GM12873 (cell line): ENCODE data around the gene GPR61.

ENCODE experiments used
- TF ChIP-seq, protein P1 (sequence below): IDR thresholded peaks from 2 replicates; pipeline ENCODE4 v1.5.1; 2012; ENCODE audit warnings: low read depth, mild to moderate bottlenecking, moderate library complexity, low read length, control low read depth; ENCODE audit not compliant: insufficient read depth; ENCODE audit errors: missing control alignments

GPR61 gene

DNA sequence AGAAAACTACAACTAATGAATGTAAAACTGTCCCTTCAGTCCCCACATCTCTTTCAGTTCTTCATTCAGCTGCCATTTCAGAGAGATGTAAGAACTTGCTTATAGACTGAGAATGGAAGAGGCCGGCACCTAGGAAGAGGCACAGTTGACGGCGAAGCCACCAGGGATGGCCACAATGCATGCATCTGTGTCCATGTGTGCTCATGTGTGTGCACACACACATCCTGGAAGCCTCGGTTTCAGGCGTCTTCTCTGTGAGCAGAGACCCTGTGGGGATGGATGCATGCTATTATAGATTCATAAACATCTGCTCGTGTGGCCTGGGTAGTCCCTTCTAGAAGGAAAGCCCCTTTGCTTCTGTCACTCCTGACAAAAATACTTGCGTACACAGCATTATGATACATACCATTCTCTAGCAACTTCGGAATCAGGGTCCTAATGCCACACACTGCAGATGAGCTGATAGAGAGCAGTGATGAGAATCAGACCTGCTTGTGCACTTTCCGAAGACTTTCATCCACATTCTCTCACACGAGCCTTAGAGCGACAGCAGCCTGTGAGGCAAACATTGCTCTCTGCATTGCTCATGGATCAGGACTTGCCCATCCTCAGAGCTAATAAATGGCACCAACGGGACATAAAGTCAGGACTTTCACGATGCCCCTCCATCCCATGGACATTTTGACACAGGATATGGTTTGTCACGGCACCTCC lies 12.4 kb upstream of the GPR61 start:
- TF ChIP-seq, protein P1, sequence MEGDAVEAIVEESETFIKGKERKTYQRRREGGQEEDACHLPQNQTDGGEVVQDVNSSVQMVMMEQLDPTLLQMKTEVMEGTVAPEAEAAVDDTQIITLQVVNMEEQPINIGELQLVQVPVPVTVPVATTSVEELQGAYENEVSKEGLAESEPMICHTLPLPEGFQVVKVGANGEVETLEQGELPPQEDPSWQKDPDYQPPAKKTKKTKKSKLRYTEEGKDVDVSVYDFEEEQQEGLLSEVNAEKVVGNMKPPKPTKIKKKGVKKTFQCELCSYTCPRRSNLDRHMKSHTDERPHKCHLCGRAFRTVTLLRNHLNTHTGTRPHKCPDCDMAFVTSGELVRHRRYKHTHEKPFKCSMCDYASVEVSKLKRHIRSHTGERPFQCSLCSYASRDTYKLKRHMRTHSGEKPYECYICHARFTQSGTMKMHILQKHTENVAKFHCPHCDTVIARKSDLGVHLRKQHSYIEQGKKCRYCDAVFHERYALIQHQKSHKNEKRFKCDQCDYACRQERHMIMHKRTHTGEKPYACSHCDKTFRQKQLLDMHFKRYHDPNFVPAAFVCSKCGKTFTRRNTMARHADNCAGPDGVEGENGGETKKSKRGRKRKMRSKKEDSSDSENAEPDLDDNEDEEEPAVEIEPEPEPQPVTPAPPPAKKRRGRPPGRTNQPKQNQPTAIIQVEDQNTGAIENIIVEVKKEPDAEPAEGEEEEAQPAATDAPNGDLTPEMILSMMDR, result no peak

DNA sequence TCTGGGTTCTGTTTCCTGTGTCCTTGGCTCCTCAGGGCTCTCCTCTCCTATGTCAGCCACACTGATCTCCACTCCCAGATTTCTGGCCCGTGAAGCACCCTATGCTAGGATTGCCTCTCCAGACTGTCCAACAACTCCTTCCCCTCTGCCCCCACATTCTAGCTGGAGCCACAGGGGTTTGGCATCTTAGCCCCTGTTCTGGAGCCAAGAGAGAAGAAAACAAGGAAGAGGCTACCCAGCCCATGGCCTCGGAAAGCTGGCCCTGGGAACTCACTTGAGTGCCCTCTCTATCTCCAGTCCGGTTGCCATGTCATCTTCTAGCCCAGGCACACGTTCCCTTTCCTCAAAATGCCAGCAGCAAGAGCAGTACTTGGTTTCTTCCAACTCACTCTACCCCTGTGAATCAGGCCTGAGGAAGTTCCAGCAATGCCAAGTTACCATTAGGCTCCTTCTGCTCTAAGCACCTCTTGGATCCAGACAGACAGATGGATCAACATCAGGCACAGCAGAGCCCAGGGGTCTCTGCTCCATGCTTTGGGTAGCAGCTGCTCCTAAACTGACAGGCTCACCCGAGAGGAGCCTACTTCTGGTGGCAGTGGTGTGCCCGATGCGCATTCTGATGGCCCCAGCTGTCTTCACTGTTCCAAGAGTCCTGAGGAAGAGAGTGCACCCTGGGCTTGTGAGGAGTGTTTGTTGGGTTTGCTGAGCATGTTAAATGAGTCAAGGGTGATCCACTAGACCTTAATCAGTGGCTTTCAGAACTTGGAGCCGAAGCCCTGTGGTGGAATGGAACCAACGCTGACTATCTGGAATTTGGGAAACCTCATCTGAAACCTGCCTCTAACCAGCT lies 11.6 kb upstream of the GPR61 start:
- TF ChIP-seq, protein P1, result no peak

DNA sequence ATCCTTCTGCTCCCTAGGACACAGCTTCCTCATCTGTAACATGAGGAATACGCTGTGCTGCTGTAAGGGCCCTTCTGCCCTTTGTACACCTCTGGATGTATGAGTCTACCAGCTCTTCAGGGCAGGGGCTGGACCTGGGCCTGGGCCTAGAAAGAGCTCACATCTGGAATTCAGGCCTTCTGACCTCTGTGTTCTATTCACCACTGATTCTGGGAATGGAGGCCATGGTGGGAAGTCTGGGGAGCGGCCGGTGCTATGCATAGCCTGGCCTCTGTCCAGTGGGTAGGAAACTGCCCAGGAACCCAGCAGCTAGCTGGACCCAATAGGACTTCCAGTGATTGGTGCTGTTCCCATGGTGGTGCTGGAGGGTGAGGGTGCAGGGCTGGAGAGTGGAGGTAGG lies 11.0 kb upstream of the GPR61 start:
- TF ChIP-seq, protein P1, result no peak

DNA sequence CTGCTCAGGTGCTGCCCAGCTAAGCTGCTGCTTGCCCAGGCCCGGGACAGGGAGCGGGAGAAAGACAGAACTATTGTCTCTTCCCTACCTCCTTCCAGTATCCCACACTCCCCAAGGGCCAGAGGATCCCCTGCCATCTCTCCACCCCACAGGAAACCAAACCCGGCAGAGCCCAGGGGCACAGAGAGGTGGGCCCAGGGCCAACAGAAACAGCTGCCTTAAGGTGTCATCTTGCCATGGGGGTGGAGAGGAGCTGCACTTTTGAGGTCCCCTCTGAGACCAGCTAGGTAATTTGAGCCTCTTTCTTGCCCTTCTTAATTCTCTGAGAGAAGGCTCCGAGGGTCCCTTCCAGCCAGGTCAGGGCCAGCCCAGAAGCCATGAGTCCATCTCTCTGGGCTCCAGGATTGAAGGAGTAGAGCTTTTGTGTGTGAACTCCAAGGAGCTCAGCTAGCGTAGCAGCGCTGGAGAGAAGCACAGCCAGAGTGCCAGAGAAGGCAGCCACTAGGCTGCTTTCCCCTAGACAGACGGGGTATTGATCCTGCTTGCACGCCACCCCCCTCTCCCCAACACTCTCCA lies 9.7 kb upstream of the GPR61 start:
- TF ChIP-seq, protein P1, result no peak

DNA sequence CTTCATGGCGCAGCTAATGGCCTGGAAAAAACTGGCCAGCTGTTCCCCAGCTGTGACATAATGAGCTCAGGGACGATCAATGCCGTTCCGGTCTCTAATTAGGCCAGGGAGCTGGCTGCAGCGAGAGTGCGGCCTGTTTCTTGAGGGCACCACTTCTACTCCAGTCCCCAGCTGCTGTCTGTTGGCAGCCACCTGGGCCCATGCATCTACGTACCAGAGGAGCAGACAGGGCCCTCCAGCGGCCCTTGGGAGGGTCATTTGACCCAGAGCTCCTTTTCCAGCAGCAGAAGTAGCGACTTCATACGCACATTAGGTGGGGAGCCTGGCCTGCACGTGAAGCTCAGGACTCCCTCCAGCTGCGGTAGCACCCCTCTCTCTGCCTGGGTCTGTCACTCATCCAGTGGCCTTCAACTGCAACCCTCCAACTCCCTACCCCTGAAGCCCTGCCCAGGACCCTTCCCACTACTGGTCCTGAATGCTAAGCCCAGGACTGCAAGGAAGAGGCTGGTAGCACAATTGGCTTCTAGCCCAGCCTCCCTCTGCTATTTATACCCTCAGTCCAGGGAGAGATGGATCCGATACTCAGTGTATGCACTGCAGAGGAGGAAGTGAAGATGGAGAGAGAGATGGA lies 9.1 kb upstream of the GPR61 start:
- TF ChIP-seq, protein P1, result no peak

DNA sequence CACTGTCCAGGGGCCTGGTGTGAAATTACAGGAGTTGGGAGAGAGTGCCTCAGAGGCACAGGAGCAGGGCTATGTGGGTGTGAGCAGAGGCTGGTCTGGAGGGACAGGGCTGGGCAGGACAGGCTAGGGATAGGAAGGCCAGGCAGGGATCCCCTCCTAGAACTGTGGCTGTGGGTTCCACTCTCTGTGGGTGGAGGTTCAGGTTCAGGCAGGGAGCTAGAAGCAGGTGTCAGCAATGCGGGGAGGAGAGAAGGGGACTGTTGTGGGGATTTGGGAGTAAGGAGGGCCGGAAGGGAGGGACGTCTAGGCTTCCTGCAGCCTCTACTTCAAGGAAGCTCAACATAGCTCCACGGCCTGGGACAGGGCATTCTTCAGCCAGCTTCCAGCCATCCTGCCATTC lies 8.3 kb upstream of the GPR61 start:
- TF ChIP-seq, protein P1, result no peak
